K562 (cell line): Measurements from ENCODE around the gene PHKB. TPM values are rescaled to one million over a fixed set of nuclear protein-coding genes. Genes with fewer than 3 reads are reported as not detected.

ENCODE experiments used
- ATAC-seq: fragments of 200-7000 bp; cut with Tn5 transposase; 3 replicates; pipeline ENCODE4 v1.9.1; 2020; ENCODE audit warnings: moderate library complexity
- BruUV-seq: library from RNA; stranded (reverse); fragments of 400-500 nt; replicated peaks from 2 replicates; lab custom pipeline; 2021; lab: Mats Ljungman, UMichigan
- CTCF ChIA-PET: fragments of 300-600 bp; formaldehyde crosslinking; extraction: SDS; loops from one replicate; lab custom pipeline; 2021; ENCODE audit warnings: low intra/inter-chr PET ratio; lab: Yijun Ruan, JAX
- POLR2A ChIA-PET: fragments of 300-600, 350-650 bp; sonication (Branson Sonifier 250); formaldehyde crosslinking; extraction: SDS; loops from one replicate; lab custom pipeline; 2021; ENCODE audit warnings: antibody characterized with exemption, inconsistent platforms; lab: Yijun Ruan, JAX
- DNase-seq, 4 experiments: peaks; one replicate each; pipeline versions ENCODE4 v3.0.0 to v3.0.0-alpha.2; 2011 to 2018; ENCODE audit warnings: low spot score in 3 of 4, mixed read lengths in 3 of 4; ENCODE audit errors: extremely low read depth in 1 of 4
- FAIRE-seq: peaks from 2 replicates; lab custom pipeline; 2011; peaks lifted over from hg19 to GRCh38; lab: Jason Lieb, UNC
- H2AFZ ChIP-seq: 2 replicates; pipeline ENCODE4 v1.6.0; 2011; ENCODE audit warnings: low read depth, low read length, control low read depth, inconsistent platforms
- H3K27ac ChIP-seq: fragments of 200-600 bp; 3 replicates; pipeline ENCODE4 v1.8.0; 2011; ENCODE audit warnings: low read depth, mild to moderate bottlenecking, control low read depth, inconsistent platforms, low read length, moderate library complexity, mixed read lengths; ENCODE audit errors: extremely low read depth
- H3K27me3 ChIP-seq, 2 experiments: fragments of 300-600 bp in 1 of 2; 2 replicates in 1 of 2; 3 replicates in 1 of 2; pipeline versions ENCODE4 v1.6.0 to v1.8.0; 2011; ENCODE audit warnings: inconsistent platforms in 2 of 2, low read length in 2 of 2, mild to moderate bottlenecking in 1 of 2, mixed read lengths in 1 of 2, moderate library complexity in 1 of 2; ENCODE audit not compliant: control insufficient read depth in 2 of 2, insufficient read depth in 2 of 2
- H3K36me3 ChIP-seq: fragments of 300-600 bp; 3 replicates; pipeline ENCODE4 v1.8.0; 2011; ENCODE audit warnings: mild to moderate bottlenecking, low read length, inconsistent platforms; ENCODE audit not compliant: control insufficient read depth, insufficient read depth
- H3K4me1 ChIP-seq, 2 experiments: fragments of 200-600 bp in 1 of 2; replicated peaks in 1 of 2; 2 replicates in 1 of 2; 3 replicates in 1 of 2; pipeline versions ENCODE4 v1.5.1 to v1.8.0; 2011; ENCODE audit warnings: inconsistent platforms in 2 of 2, low read length in 2 of 2, mild to moderate bottlenecking in 1 of 2, mixed read lengths in 1 of 2, moderate library complexity in 1 of 2; ENCODE audit not compliant: control insufficient read depth in 2 of 2, insufficient read depth in 2 of 2
- H3K4me2 ChIP-seq: 2 replicates; pipeline ENCODE4 v1.6.1; 2011; ENCODE audit warnings: low read length, control low read depth, inconsistent platforms, mixed read lengths; ENCODE audit not compliant: insufficient read depth
- H3K4me3 ChIP-seq: fragments of 200-600 bp; sonication (generic), shearing (Covaris generic); 2 replicates; pipeline ENCODE4 v1.5.1; 2016; ENCODE audit warnings: control low read depth, inconsistent platforms
- H3K79me2 ChIP-seq: fragments of 200-600 bp; 3 replicates; pipeline ENCODE4 v1.8.0; 2011; ENCODE audit warnings: low read length, inconsistent platforms; ENCODE audit not compliant: control insufficient read depth, insufficient read depth
- H3K9ac ChIP-seq, 2 experiments: 2 replicates each; pipeline versions ENCODE4 v1.6.0 to v1.6.1; 2011; ENCODE audit warnings: low read depth in 2 of 2, low read length in 2 of 2, control low read depth in 1 of 2, inconsistent platforms in 1 of 2, mild to moderate bottlenecking in 1 of 2, mixed read lengths in 1 of 2; ENCODE audit not compliant: insufficient read depth in 1 of 2
- H3K9me1 ChIP-seq: one replicate; pipeline ENCODE4 v1.6.0; 2011; ENCODE audit warnings: inconsistent platforms, mild to moderate bottlenecking, low read length, moderate library complexity; ENCODE audit not compliant: control insufficient read depth, insufficient read depth
- H3K9me3 ChIP-seq: replicated peaks from 2 replicates; pipeline ENCODE4 v1.5.1; 2011; ENCODE audit warnings: low read depth, low read length, inconsistent platforms; ENCODE audit not compliant: control insufficient read depth, insufficient read depth
- H4K20me1 ChIP-seq: replicated peaks from 2 replicates; pipeline ENCODE4 v1.6.1; 2011; ENCODE audit warnings: low read length, inconsistent platforms, mixed read lengths; ENCODE audit not compliant: control insufficient read depth, insufficient read depth
- CTCF ChIP-seq, 3 experiments: IDR thresholded peaks in 2 of 3; conservative IDR thresholded peaks in 1 of 3; 2 replicates each; pipeline ENCODE4 v1.5.1; 2011 to 2012; ENCODE audit warnings: low read length in 3 of 3, mild to moderate bottlenecking in 3 of 3, control low read depth in 2 of 3, improper control_type of control experiment in 1 of 3, inconsistent platforms in 1 of 3, low read depth in 1 of 3, mixed read lengths in 1 of 3, moderate library complexity in 1 of 3; ENCODE audit not compliant: insufficient read depth in 2 of 3
- WGBS: fragments of 100-300 bp; shearing (Covaris generic); methylation state at CpG from one replicate; pipeline ENCODE4 v1.1.6; 2016; ENCODE audit warnings: low coverage, mixed read lengths; ENCODE audit not compliant: insufficient coverage; ENCODE audit errors: missing lambda C conversion rate; 5-methylcytosine and 5-hydroxymethylcytosine counted together
- in situ Hi-C: fragments of 300-500 bp; cut with MboI; formaldehyde crosslinking; loops from 4 replicates; pipeline ENCODE4 v1.15.0; 2018; ENCODE audit warnings: inconsistent platforms, mixed read lengths
- intact Hi-C: fragments of 100-400 bp; cut with micrococcal nuclease; formaldehyde crosslinking; loops from 2 replicates; pipeline ENCODE4 v1.14.2; 2022
- polyA plus RNA-seq, 8 experiments: library from polyadenylated mRNA; depleted of rRNA in 4 of 8; stranded (reverse) in 5 of 8; unstranded in 3 of 8; fragments of >200 nt; fragmentation: Nextera tagmentation in 2 of 8; fragmentation: Illumina TruSeq in 1 of 8; extraction: Ambion mirVana in 2 of 8; extraction: Trizol in 1 of 8; gene quantifications; 2 replicates each; pipeline versions ENCODE4 v1.2.1 to v1.2.3, GENCODE V29; 2011 to 2014; ENCODE audit warnings: inconsistent platforms in 1 of 8, missing spikeins in 1 of 8
- total RNA-seq, 7 experiments: library from RNA; depleted of rRNA in 6 of 7; stranded (reverse); fragments of >200 nt in 6 of 7; fragmentation: Illumina TruSeq in 2 of 7; extraction: Trizol in 2 of 7; gene quantifications; 2 replicates each; pipeline versions ENCODE4 v1.2.1 to v1.2.3, GENCODE V29; 2011 to 2021; ENCODE audit warnings: low replicate concordance in 1 of 7
- TF ChIP-seq, protein P1 (sequence below): IDR thresholded peaks from 2 replicates; pipeline ENCODE4 v1.6.1; 2012; ENCODE audit warnings: low read depth, low read length, improper control_type of control experiment, borderline replicate concordance

PHKB gene
- total and polyA plus RNA-seq, 9 of the 15 experiments (the other 6 are each of a cell fraction or from before 2014, with no cell fraction given) = 24.7 to 92.3 (median 67.0) TPM

- Histone ChIP-seq H3K4me3 (no peak overlapping the region), H2AFZ (no peak overlapping the region), H3K9me3 (no peaks in the 10 kb centered on the region), H3K79me2 (peaks cover 11% of the 10 kb centered on the region; the same call in 2 of the 3 replicates), H3K27ac (no peak overlapping the region), H4K20me1 (no peaks in the 10 kb centered on the region), H3K4me2 (no peak overlapping the region), H3K9ac (no peak overlapping the region), H3K27me3 (no peaks in the 10 kb centered on the region), H3K36me3 (peaks cover 9% of the 10 kb centered on the region; the same call in 2 of the 3 replicates), H3K4me1 (peaks cover 0 to 9% of the 10 kb centered on the region in 2 experiments; a peak in 2 of 5 replicates), H3K9me1 (no peaks in the 10 kb centered on the region)
- TF ChIP-seq CTCF (IDR thresholded peaks at IDR 0.05 in 2 of 3, conservative IDR thresholded peaks at IDR 0.05 in 1 of 3; ENCODE audit: insufficient read depth in 2 of 3, low read depth in 1 of 3, low read length in 3 of 3) = peak in 1 of 3 experiments; percentile 6; a peak in 1 of 6 replicates
- TF ChIP-seq, protein P1, sequence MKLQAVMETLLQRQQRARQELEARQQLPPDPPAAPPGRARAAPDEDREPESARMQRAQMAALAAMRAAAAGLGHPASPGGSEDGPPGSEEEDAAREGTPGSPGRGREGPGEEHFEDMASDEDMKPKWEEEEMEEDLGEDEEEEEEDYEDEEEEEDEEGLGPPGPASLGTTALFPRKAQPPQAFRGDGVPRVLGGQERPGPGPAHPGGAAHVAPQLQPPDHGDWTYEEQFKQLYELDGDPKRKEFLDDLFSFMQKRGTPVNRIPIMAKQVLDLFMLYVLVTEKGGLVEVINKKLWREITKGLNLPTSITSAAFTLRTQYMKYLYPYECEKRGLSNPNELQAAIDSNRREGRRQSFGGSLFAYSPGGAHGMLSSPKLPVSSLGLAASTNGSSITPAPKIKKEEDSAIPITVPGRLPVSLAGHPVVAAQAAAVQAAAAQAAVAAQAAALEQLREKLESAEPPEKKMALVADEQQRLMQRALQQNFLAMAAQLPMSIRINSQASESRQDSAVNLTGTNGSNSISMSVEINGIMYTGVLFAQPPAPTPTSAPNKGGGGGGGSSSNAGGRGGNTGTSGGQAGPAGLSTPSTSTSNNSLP = no peak
- WGBS = 54% methylated on average over 2 of the region's 2 CpGs
- in situ Hi-C loops = no loop called here
- ChIA-PET POLR2A (no interaction called here), CTCF (no interaction called here)
- intact Hi-C loops = no loop called here
- FAIRE-seq (no peak), DNase-seq (no peak), ATAC-seq (peak; percentile 29; the same call in 1 of the 3 replicates)
- no TSS peak for BruUV-seq
Measured at GRCh38 chr16:47581114-47581513, 120.0 kb downstream of the PHKB start.
